Sigmoid colon (tissue), 4 donors: ENCODE data around the gene TPP2.

ENCODE experiments used
- EP300 ChIP-seq, 4 donors: sonication (generic); formaldehyde crosslinking; IDR thresholded peaks; one replicate each; pipeline ENCODE4 v1.6.1; 2017; ENCODE audit warnings: antibody characterized with exemption in 4 of 4
- TF ChIP-seq, protein P1 (sequence below), 4 experiments: fragments of 450-650 bp in 3 of 4; fragments of 200-600 bp in 1 of 4; IDR thresholded peaks; one replicate each; pipeline ENCODE4 v1.5.1; 2016 to 2019; ENCODE audit warnings: antibody characterized with exemption in 4 of 4, mild to moderate bottlenecking in 3 of 4, moderate library complexity in 2 of 4

DNA sequence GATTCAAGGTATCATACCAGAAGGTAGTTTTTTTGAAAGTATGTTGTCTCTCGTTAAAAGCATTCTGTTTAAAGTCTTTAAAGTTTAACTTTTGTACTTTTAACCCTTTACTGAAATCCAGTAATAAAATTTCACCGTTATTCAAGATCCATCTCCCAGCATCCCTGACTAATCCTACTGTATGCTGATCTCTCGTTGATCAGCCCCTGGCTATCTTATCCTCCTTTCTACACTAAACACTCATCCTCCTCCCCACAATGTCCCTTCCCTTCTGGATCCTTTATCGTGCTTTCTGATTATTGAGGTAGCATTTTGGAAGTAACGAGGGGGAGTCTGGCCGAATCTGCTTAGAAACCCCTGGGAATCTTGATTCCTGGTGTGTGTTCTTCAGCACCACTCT lies 1.3 kb downstream of the TPP2 start:
- TF ChIP-seq, protein P1, sequence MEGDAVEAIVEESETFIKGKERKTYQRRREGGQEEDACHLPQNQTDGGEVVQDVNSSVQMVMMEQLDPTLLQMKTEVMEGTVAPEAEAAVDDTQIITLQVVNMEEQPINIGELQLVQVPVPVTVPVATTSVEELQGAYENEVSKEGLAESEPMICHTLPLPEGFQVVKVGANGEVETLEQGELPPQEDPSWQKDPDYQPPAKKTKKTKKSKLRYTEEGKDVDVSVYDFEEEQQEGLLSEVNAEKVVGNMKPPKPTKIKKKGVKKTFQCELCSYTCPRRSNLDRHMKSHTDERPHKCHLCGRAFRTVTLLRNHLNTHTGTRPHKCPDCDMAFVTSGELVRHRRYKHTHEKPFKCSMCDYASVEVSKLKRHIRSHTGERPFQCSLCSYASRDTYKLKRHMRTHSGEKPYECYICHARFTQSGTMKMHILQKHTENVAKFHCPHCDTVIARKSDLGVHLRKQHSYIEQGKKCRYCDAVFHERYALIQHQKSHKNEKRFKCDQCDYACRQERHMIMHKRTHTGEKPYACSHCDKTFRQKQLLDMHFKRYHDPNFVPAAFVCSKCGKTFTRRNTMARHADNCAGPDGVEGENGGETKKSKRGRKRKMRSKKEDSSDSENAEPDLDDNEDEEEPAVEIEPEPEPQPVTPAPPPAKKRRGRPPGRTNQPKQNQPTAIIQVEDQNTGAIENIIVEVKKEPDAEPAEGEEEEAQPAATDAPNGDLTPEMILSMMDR (IDR thresholded peaks at IDR 0.05): no peak
- no peak for TF ChIP-seq EP300 (IDR thresholded peaks at IDR 0.05)
